ENCODE data around the gene GPN3. TPM values are rescaled to one million over a fixed set of nuclear protein-coding genes. Genes with fewer than 3 reads are reported as not detected.

The GPN3 gene
- total and polyA plus RNA-seq, 10 of the 15 experiments (the other 5 are each of a cell fraction or from before 2014, with no cell fraction given), result 27.1 to 117 (median 53.5) TPM

DNA sequence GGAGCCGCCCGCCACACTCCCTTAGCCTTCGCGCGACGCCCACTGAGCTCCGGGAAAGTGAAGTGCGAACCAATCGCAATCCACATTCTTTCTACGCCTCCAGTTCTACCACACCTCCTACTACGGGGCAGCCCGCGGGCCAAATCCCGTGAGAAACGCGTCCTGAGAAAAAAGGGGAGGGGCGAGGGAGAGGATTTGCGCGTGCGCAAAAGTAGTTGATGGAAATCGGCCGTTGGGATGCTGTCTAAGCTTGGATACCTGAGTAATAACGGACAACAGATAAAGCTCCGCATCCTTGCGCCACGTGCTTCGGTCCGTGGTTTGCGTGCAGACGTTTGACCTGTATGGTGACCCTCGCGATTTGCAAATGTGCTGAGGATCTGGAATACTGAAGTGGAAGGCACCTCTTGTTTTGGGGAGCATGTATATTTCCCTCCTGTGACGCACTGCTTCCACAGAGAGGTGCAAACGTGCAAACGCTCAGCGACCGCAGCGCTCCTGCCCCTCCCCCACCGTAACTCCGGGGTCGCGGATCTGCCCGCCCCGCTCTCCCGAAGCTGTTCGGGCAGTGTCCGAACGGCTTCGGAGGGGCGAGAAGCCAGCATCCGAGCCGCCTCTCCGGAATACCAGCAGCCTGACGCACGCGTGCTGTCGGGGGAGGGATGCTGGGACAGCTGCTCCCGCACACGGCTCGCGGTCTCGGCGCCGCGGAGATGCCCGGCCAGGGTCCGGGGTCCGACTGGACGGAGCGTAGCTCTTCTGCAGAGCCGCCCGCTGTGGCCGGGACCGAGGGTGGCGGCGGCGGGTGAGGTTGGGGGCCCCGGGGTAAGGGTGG is at the start of gene GPN3, which contains the start of gene FAM216A (continued):
- TF ChIP-seq JUND (IDR thresholded peaks at IDR 0.05; ENCODE audit: low read depth, low read length) (no peak), MYB (IDR thresholded peaks at IDR 0.05; ENCODE audit: borderline replicate concordance, low read depth, low read length) (peak; percentile 65; the same call in 1 of the 2 replicates), FOXM1 (IDR thresholded peaks at IDR 0.05; ENCODE audit: low read depth, low read length) (no peak), CHD4 (IDR thresholded peaks at IDR 0.05) (no peak), ATF7 (IDR thresholded peaks at IDR 0.05; ENCODE audit: low read depth) (peak; percentile 66), SUZ12 (IDR thresholded peaks at IDR 0.05; ENCODE audit: unreplicated experiment) (no peak), ETV6 (conservative IDR thresholded peaks at IDR 0.05 in 1 of 2, IDR thresholded peaks at IDR 0.05 in 1 of 2; ENCODE audit: borderline replicate concordance in 1 of 2, low read depth in 1 of 2) (no peak), NFYA (IDR thresholded peaks at IDR 0.05; ENCODE audit: borderline replicate concordance, low read depth, low read length) (no peak), NFXL1 (IDR thresholded peaks at IDR 0.05; ENCODE audit: borderline replicate concordance) (no peak), ASH2L (IDR thresholded peaks at IDR 0.05; ENCODE audit: borderline replicate concordance, low read depth) (no peak), RAD51 (IDR thresholded peaks at IDR 0.05) (0 out of 2 replicates have a peak, but pooled peaks have one; percentile 15), ZNF207 (IDR thresholded peaks at IDR 0.05; ENCODE audit: borderline replicate concordance) (no peak; the same call in 1 of the 2 replicates), MTA3 (IDR thresholded peaks at IDR 0.05; ENCODE audit: borderline replicate concordance, low read length) (no peak; the same call in 1 of the 2 replicates), EGR1 (IDR thresholded peaks at IDR 0.05; ENCODE audit: borderline replicate concordance in 1 of 2, low read depth in 2 of 2, low read length in 2 of 2) (peak in 1 of 2 experiments; percentile 59; a peak in 1 of 3 replicates), HDAC6 (IDR thresholded peaks at IDR 0.05; ENCODE audit: unreplicated experiment) (no peak), SIX5 (IDR thresholded peaks at IDR 0.05; ENCODE audit: low read depth, low read length, severe bottlenecking) (peak; percentile 25), NR2C2 (IDR thresholded peaks at IDR 0.05; ENCODE audit: borderline replicate concordance, control insufficient read depth, insufficient read length, low read depth) (no peak), SREBF1 (IDR thresholded peaks at IDR 0.05; ENCODE audit: low read length) (no peak), PAX8 (IDR thresholded peaks at IDR 0.05) (no peak), SRF (IDR thresholded peaks at IDR 0.05; ENCODE audit: low read depth in 2 of 2, low read length in 2 of 2) (0 out of 4 replicates have a peak, but pooled peaks of 1 of the 2 experiments have one; percentile 43), NR2C1 (IDR thresholded peaks at IDR 0.05) (no peak), SPI1 (IDR thresholded peaks at IDR 0.05; ENCODE audit: borderline replicate concordance, insufficient read depth, low read depth, low read length) (no peak), IRF4 (IDR thresholded peaks at IDR 0.05; ENCODE audit: low read depth, low read length) (peak; percentile 50; the same call in 1 of the 2 replicates)
- TF ChIP-seq, protein P1, sequence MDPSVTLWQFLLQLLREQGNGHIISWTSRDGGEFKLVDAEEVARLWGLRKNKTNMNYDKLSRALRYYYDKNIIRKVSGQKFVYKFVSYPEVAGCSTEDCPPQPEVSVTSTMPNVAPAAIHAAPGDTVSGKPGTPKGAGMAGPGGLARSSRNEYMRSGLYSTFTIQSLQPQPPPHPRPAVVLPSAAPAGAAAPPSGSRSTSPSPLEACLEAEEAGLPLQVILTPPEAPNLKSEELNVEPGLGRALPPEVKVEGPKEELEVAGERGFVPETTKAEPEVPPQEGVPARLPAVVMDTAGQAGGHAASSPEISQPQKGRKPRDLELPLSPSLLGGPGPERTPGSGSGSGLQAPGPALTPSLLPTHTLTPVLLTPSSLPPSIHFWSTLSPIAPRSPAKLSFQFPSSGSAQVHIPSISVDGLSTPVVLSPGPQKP (IDR thresholded peaks at IDR 0.05; ENCODE audit: low read depth, low read length), result no peak
- TF ChIP-seq, protein P2, sequence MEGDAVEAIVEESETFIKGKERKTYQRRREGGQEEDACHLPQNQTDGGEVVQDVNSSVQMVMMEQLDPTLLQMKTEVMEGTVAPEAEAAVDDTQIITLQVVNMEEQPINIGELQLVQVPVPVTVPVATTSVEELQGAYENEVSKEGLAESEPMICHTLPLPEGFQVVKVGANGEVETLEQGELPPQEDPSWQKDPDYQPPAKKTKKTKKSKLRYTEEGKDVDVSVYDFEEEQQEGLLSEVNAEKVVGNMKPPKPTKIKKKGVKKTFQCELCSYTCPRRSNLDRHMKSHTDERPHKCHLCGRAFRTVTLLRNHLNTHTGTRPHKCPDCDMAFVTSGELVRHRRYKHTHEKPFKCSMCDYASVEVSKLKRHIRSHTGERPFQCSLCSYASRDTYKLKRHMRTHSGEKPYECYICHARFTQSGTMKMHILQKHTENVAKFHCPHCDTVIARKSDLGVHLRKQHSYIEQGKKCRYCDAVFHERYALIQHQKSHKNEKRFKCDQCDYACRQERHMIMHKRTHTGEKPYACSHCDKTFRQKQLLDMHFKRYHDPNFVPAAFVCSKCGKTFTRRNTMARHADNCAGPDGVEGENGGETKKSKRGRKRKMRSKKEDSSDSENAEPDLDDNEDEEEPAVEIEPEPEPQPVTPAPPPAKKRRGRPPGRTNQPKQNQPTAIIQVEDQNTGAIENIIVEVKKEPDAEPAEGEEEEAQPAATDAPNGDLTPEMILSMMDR (IDR thresholded peaks at IDR 0.05 in 2 of 3, conservative IDR thresholded peaks at IDR 0.05 in 1 of 3; ENCODE audit: control insufficient read depth in 2 of 3, extremely low read depth in 1 of 3, insufficient read depth in 1 of 3, low read depth in 3 of 3, low read length in 3 of 3), result no peak
- TF ChIP-seq, protein P3, sequence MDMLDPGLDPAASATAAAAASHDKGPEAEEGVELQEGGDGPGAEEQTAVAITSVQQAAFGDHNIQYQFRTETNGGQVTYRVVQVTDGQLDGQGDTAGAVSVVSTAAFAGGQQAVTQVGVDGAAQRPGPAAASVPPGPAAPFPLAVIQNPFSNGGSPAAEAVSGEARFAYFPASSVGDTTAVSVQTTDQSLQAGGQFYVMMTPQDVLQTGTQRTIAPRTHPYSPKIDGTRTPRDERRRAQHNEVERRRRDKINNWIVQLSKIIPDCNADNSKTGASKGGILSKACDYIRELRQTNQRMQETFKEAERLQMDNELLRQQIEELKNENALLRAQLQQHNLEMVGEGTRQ (IDR thresholded peaks at IDR 0.05; ENCODE audit: borderline replicate concordance, low read depth, low read length), result no peak; the same call in 1 of the 2 replicates
